GM19372 (cell line): Measurements from ENCODE around the gene KLHL1.

Source experiments
- ATAC-seq: cut with Tn5 transposase; IDR thresholded peaks from one replicate; pipeline ENCODE4 v1.9.1; 2021; ENCODE audit warnings: mild to moderate bottlenecking, low read depth, moderate library complexity; ENCODE audit not compliant: unreplicated experiment

Gene KLHL1

GRCh38 chr13:69879936-69880335 lies 228.3 kb downstream of the KLHL1 start:
- ATAC-seq, result no peak

DNA sequence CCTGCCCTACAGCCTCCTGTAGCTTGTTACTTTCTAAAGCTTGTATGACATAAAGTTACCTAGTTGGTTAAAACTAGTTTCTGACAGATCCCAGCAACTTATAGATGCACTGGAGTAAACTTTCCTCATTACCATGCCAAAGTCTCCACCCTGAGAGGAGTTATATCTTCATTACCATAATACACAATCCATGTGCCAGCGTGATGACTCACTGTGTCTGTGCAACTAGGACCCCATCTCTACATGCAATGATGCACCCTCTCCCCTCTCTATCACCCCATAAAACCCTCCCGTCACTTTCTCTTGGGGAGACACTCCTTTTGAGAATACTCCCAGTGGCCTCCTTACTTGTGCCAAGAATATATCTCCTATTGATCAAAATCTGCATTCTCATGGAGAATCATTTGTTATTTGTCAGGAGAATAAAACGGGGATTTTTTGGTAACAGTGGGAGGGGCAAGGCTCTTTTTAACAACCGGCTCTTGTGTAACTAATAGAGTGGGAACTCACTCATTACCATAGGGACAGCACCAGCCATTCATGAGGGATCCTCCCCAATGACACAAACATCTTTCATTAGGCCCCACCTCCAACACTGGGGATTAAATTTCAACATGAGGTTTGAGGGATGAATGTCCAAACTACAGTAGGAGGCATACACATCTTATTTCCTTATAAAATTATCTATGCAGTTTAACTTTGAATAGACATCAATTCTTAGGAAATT lies 235.8 kb downstream of the KLHL1 start:
- no peak for ATAC-seq

DNA sequence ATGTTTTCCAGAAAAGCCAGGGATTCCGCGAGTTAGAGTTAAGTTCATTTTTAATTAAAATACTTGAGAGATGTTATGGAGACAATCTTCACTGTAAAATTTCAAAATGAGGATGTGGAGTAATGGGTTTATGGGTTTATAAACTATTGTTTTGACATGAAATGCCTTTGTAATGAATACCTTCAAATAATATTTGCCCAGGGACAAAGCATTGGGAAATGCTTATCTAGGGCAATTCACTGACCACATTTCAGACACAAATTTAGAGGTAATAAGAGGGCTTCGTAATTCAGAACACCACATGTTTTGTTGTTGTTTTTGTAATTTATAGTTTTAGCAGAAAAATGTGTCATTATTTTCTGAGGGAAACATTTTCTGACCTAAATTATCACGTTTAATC lies 241.7 kb downstream of the KLHL1 start:
- ATAC-seq, result no peak

- ATAC-seq, result no peak
Measured at GRCh38 chr13:69857183-69857821, 250.9 kb downstream of the KLHL1 start.

DNA sequence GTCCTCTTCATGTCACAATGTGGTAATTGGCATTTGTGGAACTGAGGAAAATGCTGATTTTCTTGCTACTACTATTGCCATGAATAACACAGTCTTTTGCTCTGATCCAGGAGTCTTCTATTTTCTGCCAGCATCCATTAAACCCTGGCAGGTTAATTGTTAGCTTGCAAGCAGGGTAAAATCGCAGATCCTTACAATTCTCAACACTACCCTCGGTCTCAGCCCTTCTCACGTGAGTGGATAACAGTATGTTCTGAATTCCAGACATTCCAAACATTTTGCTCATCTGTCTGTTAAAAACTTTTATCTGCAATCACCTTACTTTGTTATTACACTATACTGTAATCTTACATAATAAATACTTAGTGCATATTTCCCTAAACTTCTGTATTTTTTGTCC lies 251.9 kb downstream of the KLHL1 start:
- ATAC-seq, result no peak

DNA sequence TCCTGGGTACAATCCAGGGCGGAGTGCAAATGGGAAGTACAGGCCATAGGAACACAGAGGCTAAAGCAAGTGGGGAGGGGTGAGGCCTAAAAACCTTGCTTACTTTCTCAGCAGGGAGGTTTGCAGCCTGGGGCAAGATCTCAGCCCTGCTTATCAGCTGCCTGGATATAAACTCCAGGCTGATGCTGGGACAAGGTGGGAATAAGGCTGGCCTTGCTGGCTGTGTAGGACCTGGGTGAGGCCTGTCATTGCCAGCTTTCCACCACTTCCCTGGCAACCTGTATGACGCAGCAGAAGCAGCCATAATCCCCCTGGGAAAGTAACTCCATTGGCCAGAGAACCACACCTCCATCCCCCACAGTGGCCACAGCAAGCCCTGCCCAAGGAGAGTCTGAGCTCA lies 279.7 kb downstream of the KLHL1 start:
- ATAC-seq, result no peak

- no peak for ATAC-seq
Measured at GRCh38 chr13:69820180-69820579, 288.1 kb downstream of the KLHL1 start.

DNA sequence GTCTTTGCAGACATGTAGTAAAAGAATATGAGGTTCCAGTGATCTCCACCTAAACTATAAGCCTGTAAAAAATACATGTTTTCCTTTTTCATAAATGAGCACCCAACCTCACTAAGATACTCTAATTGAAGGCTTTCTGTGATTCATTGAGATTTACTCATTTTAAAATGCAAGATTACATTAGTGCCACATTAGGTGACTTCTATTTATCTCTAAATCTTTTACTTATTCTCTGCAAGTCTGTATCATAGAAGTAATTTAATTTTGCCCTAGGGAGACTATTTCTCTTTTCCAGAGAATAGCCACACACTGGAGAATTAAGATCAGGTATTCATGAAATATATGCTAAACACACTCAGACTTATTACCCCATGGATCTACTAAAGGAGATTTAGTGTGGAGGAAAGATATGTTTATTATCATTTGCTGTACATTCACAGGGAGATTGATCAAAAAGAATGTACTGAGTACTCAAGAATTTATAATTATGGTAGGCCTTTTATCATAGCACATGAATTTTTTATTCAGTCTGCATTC lies 290.9 kb downstream of the KLHL1 start:
- ATAC-seq, result no peak

DNA sequence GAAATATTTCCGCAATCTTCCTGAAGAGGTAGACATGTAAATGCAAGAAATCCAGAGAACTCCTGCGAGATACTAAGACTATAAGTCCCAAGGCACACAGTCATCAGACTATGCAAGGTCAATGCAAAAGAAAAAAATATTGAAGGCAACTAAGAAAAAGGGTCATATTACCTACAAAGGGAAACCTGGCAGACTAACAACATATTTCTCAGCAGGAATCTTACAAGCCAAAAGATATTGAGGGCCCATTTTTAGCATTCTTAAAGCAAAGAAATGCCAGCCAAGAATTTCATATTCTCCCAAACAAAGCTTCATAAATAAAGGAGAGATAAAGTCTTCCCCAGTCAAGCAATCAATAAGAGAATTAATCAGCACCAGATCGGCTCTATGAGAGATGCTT lies 299.1 kb downstream of the KLHL1 start:
- ATAC-seq, result no peak

GRCh38 chr13:69796256-69796655 lies 312.0 kb downstream of the KLHL1 start:
- ATAC-seq, result no peak

- no peak for ATAC-seq
Measured at GRCh38 chr13:69793783-69794453, 314.3 kb downstream of the KLHL1 start.

DNA sequence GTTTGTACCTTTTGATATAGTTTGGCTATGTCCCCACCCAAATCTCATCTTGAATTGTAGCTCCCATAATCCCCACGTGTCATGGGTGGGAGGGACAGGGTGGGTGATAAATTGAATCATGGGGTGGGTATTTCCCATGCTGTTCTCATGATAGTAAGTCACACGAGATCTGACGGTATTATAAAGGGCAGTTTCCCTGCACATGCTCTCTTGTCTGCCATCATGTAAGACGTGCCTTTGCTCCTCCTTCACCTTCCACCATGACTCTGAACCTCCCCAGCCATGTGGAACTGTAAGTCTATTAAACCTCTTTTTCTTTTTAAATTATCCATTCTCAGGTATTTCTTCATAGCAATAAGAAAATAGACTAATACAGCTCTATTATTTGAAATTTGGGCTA lies 331.3 kb downstream of the KLHL1 start:
- ATAC-seq, result no peak

- no peak for ATAC-seq
Measured at GRCh38 chr13:69769608-69770007, 338.6 kb downstream of the KLHL1 start.

DNA sequence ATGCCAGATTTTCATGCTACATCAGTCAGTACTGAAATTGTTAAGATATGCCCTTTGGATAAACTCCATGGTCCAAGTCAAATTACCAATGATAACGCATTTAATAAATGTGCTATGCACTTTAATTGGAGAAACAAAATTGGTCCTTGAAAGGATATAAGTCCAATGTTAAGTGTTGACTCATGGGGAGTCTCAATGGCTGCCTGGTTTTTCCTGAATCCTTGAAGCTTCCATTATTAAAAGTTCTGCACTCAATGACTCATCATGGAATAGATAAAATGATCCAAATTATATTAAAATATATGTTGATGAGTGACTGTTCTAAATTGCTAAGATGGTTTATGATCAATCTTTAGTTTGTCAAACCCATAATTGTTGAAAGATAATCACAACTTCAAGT lies 346.7 kb downstream of the KLHL1 start:
- ATAC-seq, result no peak

DNA sequence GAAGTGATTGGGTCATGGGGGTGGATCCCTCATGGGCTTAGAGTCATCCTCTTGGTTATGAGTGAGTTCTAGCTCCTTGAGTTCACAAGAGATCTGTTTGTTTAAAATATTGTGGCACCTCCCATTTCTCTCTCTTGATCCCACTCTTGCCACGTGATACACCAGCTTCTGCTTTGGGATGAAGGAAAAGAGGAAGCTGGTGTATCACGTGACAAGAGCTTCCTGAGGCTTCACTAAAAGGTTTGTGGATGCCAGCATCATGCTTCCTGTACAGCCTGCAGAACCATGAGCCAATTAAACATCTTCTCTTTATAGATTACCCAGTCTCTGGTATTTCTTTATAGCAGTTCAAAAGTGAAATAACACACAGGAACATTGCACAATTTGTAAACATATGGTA lies 353.2 kb downstream of the KLHL1 start:
- no peak for ATAC-seq

GRCh38 chr13:69751259-69751658 lies 357.0 kb downstream of the KLHL1 start:
- ATAC-seq, result no peak

- no peak for ATAC-seq
Measured at GRCh38 chr13:69737129-69737935, 370.9 kb downstream of the KLHL1 start.

- no peak for ATAC-seq
Measured at GRCh38 chr13:69721631-69722030, 386.6 kb downstream of the KLHL1 start.

DNA sequence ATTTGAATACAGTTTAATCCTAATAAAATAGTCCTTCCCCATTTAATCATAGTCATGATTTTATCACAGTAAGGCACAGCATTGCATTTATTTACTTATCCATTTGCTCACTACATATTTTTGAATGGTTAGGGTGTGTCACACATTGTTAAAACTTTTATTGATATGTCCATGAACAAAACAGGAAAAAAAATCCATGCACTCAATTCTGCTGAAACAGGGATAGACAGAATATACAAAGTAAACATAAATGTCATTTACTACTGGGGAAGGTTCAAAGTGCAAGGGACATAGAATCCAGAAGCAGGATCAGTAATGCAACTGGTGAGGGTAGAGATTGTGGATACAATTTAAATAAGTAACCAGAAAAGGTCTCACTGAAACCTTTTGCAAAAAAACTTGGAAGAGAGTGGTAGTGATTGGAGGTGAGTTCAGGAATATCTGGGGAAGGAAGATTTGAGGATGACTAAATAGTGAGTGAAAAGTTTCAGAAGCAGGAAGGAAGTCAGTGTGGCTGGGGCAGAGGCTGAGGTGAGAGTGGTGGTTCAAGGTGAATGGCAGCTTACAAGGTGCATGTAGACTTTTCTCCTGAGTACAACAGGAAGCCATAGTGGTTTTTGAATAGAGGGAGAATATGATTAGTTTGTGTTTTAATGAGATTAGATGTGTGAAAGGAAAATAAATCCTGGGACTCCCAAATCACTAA lies 387.8 kb downstream of the KLHL1 start:
- no peak for ATAC-seq

DNA sequence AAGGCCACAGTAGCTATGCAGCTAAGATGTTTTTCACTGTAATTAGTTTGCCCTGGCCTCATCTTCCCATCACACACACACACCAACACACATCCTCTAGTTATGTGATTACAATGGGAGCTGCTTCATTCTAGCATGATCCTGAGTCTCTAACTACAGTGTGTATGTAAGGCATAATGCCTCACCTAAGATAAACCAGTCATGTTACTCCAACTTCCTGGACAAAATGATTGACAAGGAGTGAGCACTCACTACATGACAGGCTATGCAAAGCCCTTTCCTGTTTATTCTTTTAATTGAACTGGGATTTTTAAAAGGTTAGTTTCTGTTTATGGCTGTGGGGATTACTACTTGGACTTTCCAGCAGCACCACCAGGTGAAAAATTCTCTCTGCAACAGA lies 401.4 kb downstream of the KLHL1 start:
- no peak for ATAC-seq
